CD8-positive, alpha-beta memory T cell (primary cell): Measurements from ENCODE around the gene MRFAP1. TPM values are rescaled to one million over a fixed set of nuclear protein-coding genes. Genes with fewer than 3 reads are reported as not detected.
A peak's percentile ranks its signal among the peaks of the same experiment; 100 is the strongest.

Source experiments
- CTCF ChIA-PET: fragments of 350-600 bp; sonication (Branson Sonifier 250); formaldehyde crosslinking; loops from one replicate; lab custom pipeline; 2021; ENCODE audit warnings: antibody characterized with exemption; lab: Charles Lee
- POLR2A ChIA-PET: fragments of 350-600 bp; sonication (Branson Sonifier 250); formaldehyde crosslinking; loops from one replicate; lab custom pipeline; 2021; ENCODE audit warnings: antibody characterized with exemption; lab: Charles Lee
- DNase-seq, 5 donors: peaks; one replicate each; pipeline versions ENCODE4 v3.0.0 to v3.0.0-alpha.2; 2020 to 2022; ENCODE audit warnings: mixed read lengths in 1 of 5
- H3K27ac ChIP-seq: one replicate; pipeline ENCODE4 v1.7.0; 2013; ENCODE audit warnings: low read depth, mild to moderate bottlenecking, low read length, moderate library complexity
- H3K27me3 ChIP-seq: 2 replicates; pipeline ENCODE4 v1.7.0; 2013; ENCODE audit warnings: low read length, mild to moderate bottlenecking; ENCODE audit not compliant: insufficient read depth, poor library complexity, severe bottlenecking
- H3K36me3 ChIP-seq: 2 replicates; pipeline ENCODE4 v1.7.0; 2013; ENCODE audit warnings: mild to moderate bottlenecking, low read length, moderate library complexity; ENCODE audit not compliant: insufficient read depth
- H3K4me1 ChIP-seq: 2 replicates; pipeline ENCODE4 v1.7.0; 2013; ENCODE audit warnings: mild to moderate bottlenecking, low read length, moderate library complexity; ENCODE audit not compliant: insufficient read depth
- H3K4me3 ChIP-seq: 2 replicates; pipeline ENCODE4 v1.7.0; 2013; ENCODE audit warnings: mild to moderate bottlenecking, low read length
- H3K9me3 ChIP-seq: 2 replicates; pipeline ENCODE4 v1.7.0; 2013; ENCODE audit warnings: mild to moderate bottlenecking, low read length
- H3K27ac Mint-ChIP-seq, 8 donors: one replicate each; pipeline ENCODE4 v1.8.0; 2020 to 2021; ENCODE audit warnings: mixed read lengths in 8 of 8, mild to moderate bottlenecking in 6 of 8, inconsistent platforms in 3 of 8, moderate library complexity in 3 of 8
- H3K27me3 Mint-ChIP-seq, 2 donors: one replicate each; pipeline ENCODE4 v1.8.0; 2020 to 2021; ENCODE audit warnings: mixed read lengths in 2 of 2, mild to moderate bottlenecking in 1 of 2, moderate library complexity in 1 of 2
- H3K36me3 Mint-ChIP-seq, 3 donors: one replicate each; pipeline ENCODE4 v1.8.0; 2020 to 2021; ENCODE audit warnings: mixed read lengths in 3 of 3, inconsistent platforms in 1 of 3, mild to moderate bottlenecking in 1 of 3
- H3K4me1 Mint-ChIP-seq, 3 donors: one replicate each; pipeline ENCODE4 v1.8.0; 2020 to 2021; ENCODE audit warnings: mixed read lengths in 3 of 3, inconsistent platforms in 1 of 3, mild to moderate bottlenecking in 1 of 3
- H3K4me3 Mint-ChIP-seq, 7 donors: one replicate each; pipeline ENCODE4 v1.8.0; 2020 to 2021; ENCODE audit warnings: mixed read lengths in 7 of 7, mild to moderate bottlenecking in 6 of 7, moderate library complexity in 4 of 7, inconsistent platforms in 2 of 7
- H3K9me3 Mint-ChIP-seq, 5 donors: one replicate each; pipeline ENCODE4 v1.8.0; 2020 to 2022; ENCODE audit warnings: mixed read lengths in 5 of 5, mild to moderate bottlenecking in 3 of 5, moderate library complexity in 2 of 5, inconsistent platforms in 1 of 5
- polyA plus RNA-seq: library from polyadenylated mRNA; unstranded; fragments of 300-500 nt; fragmentation: Illumina TruSeq; gene quantifications from one replicate; pipeline ENCODE4 v1.2.3, GENCODE V29; 2021
- total RNA-seq, 2 experiments: library from RNA; stranded (reverse); gene quantifications; one replicate each; pipeline ENCODE4 v1.2.3, GENCODE V29; 2021

Gene MRFAP1
- total RNA-seq (100 to 1,000 TPM; 122 to 126 TPM), polyA plus RNA-seq (175 TPM)

GRCh38 chr4:6640292-6641163 lies at the start of gene MRFAP1:
MRFAP1 (plus strand) TSS chr4:6640685; CDS start chr4:6640863, 178 bp downstream.
- DNase-seq, result peak; percentile 91 to 97 (median 93)
- no peaks in the 10 kb centered on the region for H3K9me3 ChIP-seq

DNA sequence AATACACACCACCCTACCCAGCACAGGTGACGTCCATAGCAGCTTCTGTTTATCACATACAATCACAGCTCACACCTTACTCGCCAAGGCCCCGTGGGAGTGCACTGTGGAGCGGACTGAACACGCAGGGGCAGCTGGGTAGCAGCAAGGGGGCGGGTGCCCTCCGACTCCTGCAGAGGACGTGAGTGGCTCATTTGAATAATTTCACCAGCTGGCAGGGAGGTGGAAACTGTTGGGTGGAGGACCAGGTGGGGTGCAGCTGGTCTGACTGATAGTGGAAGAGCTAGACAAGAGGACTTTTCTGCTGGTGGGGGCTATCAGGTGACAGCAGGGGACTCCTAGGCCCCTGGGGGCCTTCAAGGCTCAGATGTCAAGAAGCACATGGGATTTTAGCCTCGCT lies 49.2 kb upstream of the MRFAP1 start:
- Histone ChIP-seq H3K9me3 (no peaks in the 10 kb centered on the region), H3K4me3 (no peak overlapping the region), H3K4me1 (no peaks in the 10 kb centered on the region), H3K36me3 (peaks cover 4% of the 10 kb centered on the region), H3K27me3 (no peaks in the 10 kb centered on the region), H3K27ac (no peak overlapping the region)
- H3K27me3 Mint-ChIP-seq, result no peaks in the 10 kb centered on the region
- H3K4me3 Mint-ChIP-seq, result no peak overlapping the region
- DNase-seq, result no peak
- H3K4me1 Mint-ChIP-seq, result no peaks in the 10 kb centered on the region
- peaks cover 3 to 83% (median 8%) of the 10 kb centered on the region in 3 donors for H3K36me3 Mint-ChIP-seq
- ChIA-PET CTCF (no interaction called here), POLR2A (no interaction called here)
- no peak overlapping the region for H3K27ac Mint-ChIP-seq
- H3K9me3 Mint-ChIP-seq, result no peaks in the 10 kb centered on the region

More at GRCh38 chr4:6640292-6641163, at the start of gene MRFAP1:
- peaks cover 31% of the 10 kb centered on the region for H3K4me1 ChIP-seq
- H3K36me3 ChIP-seq, result peaks cover 19% of the 10 kb centered on the region
- H3K27ac ChIP-seq, result peak within 1 kb of the TSS; percentile 96
- H3K27me3 ChIP-seq, result no peaks in the 10 kb centered on the region
- Mint-ChIP-seq H3K27me3 (peaks cover 0 to 3% of the 10 kb centered on the region in 2 donors), H3K4me3 (peak within 1 kb of the TSS; percentile 94 to 100 (median 99)), H3K36me3 (peaks cover 14 to 42% (median 14%) of the 10 kb centered on the region in 3 donors), H3K27ac (peak within 1 kb of the TSS; percentile 96 to 100 (median 100)), H3K4me1 (peaks cover 37 to 52% (median 50%) of the 10 kb centered on the region in 3 donors), H3K9me3 (no peaks in the 10 kb centered on the region)
- H3K4me3 ChIP-seq, result peak within 1 kb of the TSS; percentile 98
- ChIA-PET POLR2A (interaction anchor here (0.5 to 4.1 kb wide), 19 partner anchors 18 to 427 kb away, joined by 3 to 51 read pairs (median 7); partner anchors contain the start of genes BLOC1S4, GRPEL1, MAN2B2 and MRFAP1L1), CTCF (interaction anchor here (1.1 to 4.0 kb wide), 9 partner anchors 11 to 427 kb away, joined by 3 to 25 read pairs (median 7); partner anchors contain the start of genes BLOC1S4, GRPEL1 and MRFAP1L1)

GRCh38 chr4:6591781-6592180 lies 48.7 kb upstream of the MRFAP1 start:
- POLR2A ChIA-PET, result no interaction called here
- H3K27ac ChIP-seq, result no peak overlapping the region

GRCh38 chr4:6592804-6593563 lies 47.5 kb upstream of the MRFAP1 start:
- no peaks in the 10 kb centered on the region for H3K9me3 Mint-ChIP-seq
- no peak overlapping the region for H3K27ac ChIP-seq
- H3K27me3 Mint-ChIP-seq, result no peaks in the 10 kb centered on the region
- no peak overlapping the region for H3K4me3 ChIP-seq
- CTCF ChIA-PET, result no interaction called here
- H3K27ac Mint-ChIP-seq, result no peak overlapping the region
- no peaks in the 10 kb centered on the region for H3K4me1 ChIP-seq
- peaks cover 9% of the 10 kb centered on the region for H3K36me3 ChIP-seq
- no peaks in the 10 kb centered on the region for H3K27me3 ChIP-seq
- no peak for DNase-seq
- H3K4me1 Mint-ChIP-seq, result no peaks in the 10 kb centered on the region
- no peak overlapping the region for H3K4me3 Mint-ChIP-seq
- H3K36me3 Mint-ChIP-seq, result peaks cover 0 to 86% (median 8%) of the 10 kb centered on the region in 3 donors
- POLR2A ChIA-PET, result no interaction called here
- no peaks in the 10 kb centered on the region for H3K9me3 ChIP-seq

More at GRCh38 chr4:6591781-6592180, 48.7 kb upstream of the MRFAP1 start:
- Mint-ChIP-seq H3K4me3 (no peak overlapping the region), H3K4me1 (no peaks in the 10 kb centered on the region), H3K27ac (no peak overlapping the region), H3K27me3 (no peaks in the 10 kb centered on the region), H3K9me3 (no peaks in the 10 kb centered on the region), H3K36me3 (peaks cover 0 to 85% (median 8%) of the 10 kb centered on the region in 3 donors)
- peaks cover 4% of the 10 kb centered on the region for H3K36me3 ChIP-seq
- H3K27me3 ChIP-seq, result no peaks in the 10 kb centered on the region
- no peak for DNase-seq
- no peak overlapping the region for H3K4me3 ChIP-seq
- H3K4me1 ChIP-seq, result no peaks in the 10 kb centered on the region
- no peaks in the 10 kb centered on the region for H3K9me3 ChIP-seq
- CTCF ChIA-PET, result no interaction called here

DNA sequence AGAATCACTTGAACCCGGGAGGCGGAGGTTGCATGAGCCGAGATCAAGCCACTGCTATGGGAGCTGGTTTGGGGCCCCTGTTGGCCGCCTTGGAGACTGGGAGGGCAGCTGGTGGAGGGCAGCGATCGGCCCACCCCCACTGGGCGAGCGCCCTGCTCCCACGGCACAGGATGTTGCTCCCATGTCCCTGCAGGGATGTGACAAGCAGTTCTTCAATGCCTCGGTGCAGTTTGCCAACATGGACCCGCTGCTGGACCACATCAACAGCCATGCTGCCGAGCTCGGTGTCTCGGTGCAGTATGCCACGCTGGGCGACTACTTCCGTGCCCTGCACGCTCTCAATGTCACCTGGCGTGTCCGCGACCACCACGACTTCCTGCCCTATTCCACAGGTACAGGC lies 46.1 kb upstream of the MRFAP1 start:
- H3K4me3 Mint-ChIP-seq, result no peak overlapping the region
- H3K27ac Mint-ChIP-seq, result no peak overlapping the region
- H3K9me3 Mint-ChIP-seq, result no peaks in the 10 kb centered on the region
- H3K27me3 Mint-ChIP-seq, result no peaks in the 10 kb centered on the region
- POLR2A ChIA-PET, result no interaction called here
- Histone ChIP-seq H3K9me3 (no peaks in the 10 kb centered on the region), H3K27me3 (no peaks in the 10 kb centered on the region), H3K27ac (no peak overlapping the region), H3K36me3 (peaks cover 16% of the 10 kb centered on the region), H3K4me1 (no peaks in the 10 kb centered on the region), H3K4me3 (no peak overlapping the region)
- no peak for DNase-seq
- H3K36me3 Mint-ChIP-seq, result peaks cover 0 to 85% (median 7%) of the 10 kb centered on the region in 3 donors
- H3K4me1 Mint-ChIP-seq, result no peaks in the 10 kb centered on the region
- CTCF ChIA-PET, result no interaction called here

DNA sequence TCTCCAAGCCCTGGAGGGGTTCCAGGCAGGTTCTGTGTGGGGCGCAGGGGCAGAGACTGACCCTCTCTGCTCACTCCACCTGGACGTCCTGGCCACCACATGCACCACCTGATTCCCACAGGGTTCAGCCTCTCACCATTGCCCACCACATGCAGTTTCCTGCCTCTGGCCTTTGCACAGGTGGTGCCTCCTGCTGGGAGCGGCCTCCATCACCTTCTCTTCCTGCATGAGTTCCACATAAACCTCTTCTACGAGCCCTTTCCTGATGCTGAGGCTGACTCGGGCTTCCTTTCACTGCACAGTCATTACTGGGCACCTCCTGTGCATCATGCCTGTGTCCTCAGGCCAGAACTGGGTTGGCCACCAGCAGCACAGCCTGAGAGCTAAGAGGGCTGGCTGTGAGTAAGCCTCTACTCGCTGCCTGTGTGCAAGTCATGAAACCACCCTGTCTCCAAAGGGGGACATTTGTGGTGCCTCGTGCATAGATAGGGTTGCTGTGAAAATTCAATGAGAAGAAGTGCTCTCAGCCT lies 45.6 kb upstream of the MRFAP1 start:
- Mint-ChIP-seq H3K9me3 (no peaks in the 10 kb centered on the region), H3K27ac (peak overlapping the region in 1 of 8 donors; percentile 36), H3K4me1 (no peaks in the 10 kb centered on the region), H3K36me3 (peaks cover 0 to 84% (median 7%) of the 10 kb centered on the region in 3 donors), H3K4me3 (no peak overlapping the region), H3K27me3 (no peaks in the 10 kb centered on the region)
- no peak overlapping the region for H3K27ac ChIP-seq
- H3K4me1 ChIP-seq, result no peaks in the 10 kb centered on the region
- no peak for DNase-seq
- CTCF ChIA-PET, result no interaction called here
- no peaks in the 10 kb centered on the region for H3K27me3 ChIP-seq
- no peak overlapping the region for H3K4me3 ChIP-seq
- H3K9me3 ChIP-seq, result no peaks in the 10 kb centered on the region
- H3K36me3 ChIP-seq, result peaks cover 16% of the 10 kb centered on the region
- POLR2A ChIA-PET, result no interaction called here

- H3K27me3 Mint-ChIP-seq, result no peaks in the 10 kb centered on the region
- no peaks in the 10 kb centered on the region for H3K27me3 ChIP-seq
- H3K9me3 ChIP-seq, result no peaks in the 10 kb centered on the region
- H3K36me3 ChIP-seq, result peaks cover 12% of the 10 kb centered on the region
- no peak for DNase-seq
- peak overlapping the region in 1 of 8 donors; percentile 68 for H3K27ac Mint-ChIP-seq
- ChIA-PET CTCF (no interaction called here), POLR2A (no interaction called here)
- H3K4me3 ChIP-seq, result no peak overlapping the region
- no peaks in the 10 kb centered on the region for H3K9me3 Mint-ChIP-seq
- peaks cover 0 to 88% (median 8%) of the 10 kb centered on the region in 3 donors for H3K36me3 Mint-ChIP-seq
- H3K4me3 Mint-ChIP-seq, result no peak overlapping the region
- no peak overlapping the region for H3K27ac ChIP-seq
- no peaks in the 10 kb centered on the region for H3K4me1 Mint-ChIP-seq
- H3K4me1 ChIP-seq, result no peaks in the 10 kb centered on the region
Observed at GRCh38 chr4:6595897-6596537, 44.5 kb upstream of the MRFAP1 start.
